Uterus (tissue), 2 donors: Measurements from ENCODE around the gene KIAA1217.

Experiments
- POLR2A ChIP-seq, 2 donors: fragments of 450-650 bp; IDR thresholded peaks; one replicate each; pipeline ENCODE4 v1.6.1; 2016; ENCODE audit warnings: antibody characterized with exemption in 2 of 2, mild to moderate bottlenecking in 1 of 2, moderate library complexity in 1 of 2
- TF ChIP-seq, protein P1 (sequence below), 4 experiments: fragments of 200-600 bp in 2 of 4; fragments of 450-650 bp in 2 of 4; sonication (generic) in 2 of 4; IDR thresholded peaks; one replicate each; pipeline ENCODE4 v1.5.1; 2016 to 2019; ENCODE audit warnings: antibody characterized with exemption in 4 of 4, mild to moderate bottlenecking in 2 of 4, moderate library complexity in 1 of 4

DNA sequence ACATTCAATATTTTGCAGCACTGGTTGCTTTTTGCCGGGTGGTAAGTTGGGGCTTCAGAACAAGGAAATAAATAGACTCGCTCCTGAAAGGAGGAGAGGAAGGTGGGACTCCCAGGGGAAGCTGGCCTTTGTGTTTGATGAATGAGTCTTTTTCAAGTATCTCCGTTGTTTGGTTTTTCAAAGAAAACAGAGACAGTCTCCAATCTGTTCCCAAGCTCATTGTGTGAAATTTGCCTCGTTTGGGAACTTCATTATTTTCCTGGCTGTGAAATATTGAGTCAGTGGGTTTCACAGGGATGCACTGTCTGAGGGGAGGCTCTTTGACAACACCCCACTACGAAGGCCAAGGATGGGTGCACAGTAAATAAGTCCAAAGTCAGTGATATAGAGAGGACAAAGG is 38.7 kb upstream of the KIAA1217 start:
- TF ChIP-seq, protein P1, sequence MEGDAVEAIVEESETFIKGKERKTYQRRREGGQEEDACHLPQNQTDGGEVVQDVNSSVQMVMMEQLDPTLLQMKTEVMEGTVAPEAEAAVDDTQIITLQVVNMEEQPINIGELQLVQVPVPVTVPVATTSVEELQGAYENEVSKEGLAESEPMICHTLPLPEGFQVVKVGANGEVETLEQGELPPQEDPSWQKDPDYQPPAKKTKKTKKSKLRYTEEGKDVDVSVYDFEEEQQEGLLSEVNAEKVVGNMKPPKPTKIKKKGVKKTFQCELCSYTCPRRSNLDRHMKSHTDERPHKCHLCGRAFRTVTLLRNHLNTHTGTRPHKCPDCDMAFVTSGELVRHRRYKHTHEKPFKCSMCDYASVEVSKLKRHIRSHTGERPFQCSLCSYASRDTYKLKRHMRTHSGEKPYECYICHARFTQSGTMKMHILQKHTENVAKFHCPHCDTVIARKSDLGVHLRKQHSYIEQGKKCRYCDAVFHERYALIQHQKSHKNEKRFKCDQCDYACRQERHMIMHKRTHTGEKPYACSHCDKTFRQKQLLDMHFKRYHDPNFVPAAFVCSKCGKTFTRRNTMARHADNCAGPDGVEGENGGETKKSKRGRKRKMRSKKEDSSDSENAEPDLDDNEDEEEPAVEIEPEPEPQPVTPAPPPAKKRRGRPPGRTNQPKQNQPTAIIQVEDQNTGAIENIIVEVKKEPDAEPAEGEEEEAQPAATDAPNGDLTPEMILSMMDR (IDR thresholded peaks at IDR 0.05) = no peak
- no peak for TF ChIP-seq POLR2A (IDR thresholded peaks at IDR 0.05)
